ENCODE results near the gene SEC61A2. TPM values are rescaled to one million over a fixed set of nuclear protein-coding genes. Genes with fewer than 3 reads are reported as not detected.
"Not testable (repeated sequence)": the region's sequence is repeated elsewhere in the genome, so short reads cannot be mapped to it uniquely, and the experiment has no call there.

Gene SEC61A2
- total RNA-seq, 1 donor from 2014 or later, result 6.2 TPM

GRCh38 chr10:12158111-12158510 is 28.6 kb downstream of the SEC61A2 start:
- ATAC-seq, result no peak
- DNase-seq (ENCODE audit: low spot score), result no peak

- ATAC-seq (no peak), DNase-seq (ENCODE audit: low spot score) (no peak)
These were observed 31.2 kb downstream of the SEC61A2 start for GRCh38 chr10:12160664-12161063.

- DNase-seq (ENCODE audit: low spot score) (no peak), ATAC-seq (no peak)
These were observed 33.5 kb downstream of the SEC61A2 start for GRCh38 chr10:12162927-12163326.

- DNase-seq (ENCODE audit: low spot score) (peak; percentile 88), ATAC-seq (peak; percentile 89)
These were observed 34.6 kb downstream of the SEC61A2 start for GRCh38 chr10:12164085-12164484.

- no peak for DNase-seq (ENCODE audit: low spot score)
- no peak for ATAC-seq
These were observed 35.6 kb downstream of the SEC61A2 start for GRCh38 chr10:12165036-12165435.

GRCh38 chr10:12165999-12166775 is 36.7 kb downstream of the SEC61A2 start:
- no peak for DNase-seq (ENCODE audit: low spot score)
- peak; percentile 50 for ATAC-seq

- not testable (repeated sequence) for ATAC-seq; DNase-seq (ENCODE audit: low spot score)
These were observed 42.0 kb downstream of the SEC61A2 start for GRCh38 chr10:12171512-12171911.

GRCh38 chr10:12177642-12178041 is 48.2 kb downstream of the SEC61A2 start:
- ATAC-seq (no peak), DNase-seq (ENCODE audit: low spot score) (no peak)

GRCh38 chr10:12179606-12180170 is 50.2 kb downstream of the SEC61A2 start:
- ATAC-seq (peak; percentile 18), DNase-seq (ENCODE audit: low spot score) (no peak)

GRCh38 chr10:12180221-12180974 is 50.9 kb downstream of the SEC61A2 start:
- no peak for DNase-seq (ENCODE audit: low spot score)

GRCh38 chr10:12181065-12181775 is 51.7 kb downstream of the SEC61A2 start:
- no peak for DNase-seq (ENCODE audit: low spot score)

More at GRCh38 chr10:12180221-12180974, 50.9 kb downstream of the SEC61A2 start:
- ATAC-seq, result no peak

GRCh38 chr10:12184165-12184564 is 54.7 kb downstream of the SEC61A2 start:
- peak; percentile 51 for DNase-seq (ENCODE audit: low spot score)
- peak; percentile 77 for ATAC-seq

More at GRCh38 chr10:12181065-12181775, 51.7 kb downstream of the SEC61A2 start:
- ATAC-seq, result no peak

GRCh38 chr10:12186323-12186722 is 56.8 kb downstream of the SEC61A2 start:
- no peak for ATAC-seq

GRCh38 chr10:12187321-12187905 is 57.9 kb downstream of the SEC61A2 start:
- ATAC-seq (no peak), DNase-seq (ENCODE audit: low spot score) (no peak)

More at GRCh38 chr10:12186323-12186722, 56.8 kb downstream of the SEC61A2 start:
- no peak for DNase-seq (ENCODE audit: low spot score)

GRCh38 chr10:12188656-12189055 is 59.2 kb downstream of the SEC61A2 start:
- ATAC-seq (no peak), DNase-seq (ENCODE audit: low spot score) (no peak)

GRCh38 chr10:12189426-12189825 is 59.9 kb downstream of the SEC61A2 start:
- DNase-seq (ENCODE audit: low spot score) (no peak), ATAC-seq (no peak)

GRCh38 chr10:12191715-12192114 is 62.2 kb downstream of the SEC61A2 start:
- peak; percentile 44 for ATAC-seq
- peak; percentile 68 for DNase-seq (ENCODE audit: low spot score)

- no peak for DNase-seq (ENCODE audit: low spot score)
- ATAC-seq, result peak; percentile 8
These were observed 63.7 kb downstream of the SEC61A2 start for GRCh38 chr10:12193193-12193592.

GRCh38 chr10:12194752-12195271 is 65.3 kb downstream of the SEC61A2 start:
- ATAC-seq, result peak; percentile 48
- peak; percentile 81 for DNase-seq (ENCODE audit: low spot score)

- no peak for DNase-seq (ENCODE audit: low spot score)
- no peak for ATAC-seq
These were observed 65.8 kb downstream of the SEC61A2 start for GRCh38 chr10:12195281-12195602.

All from left lobe of liver (tissue), 2 donors.